CD4-positive, alpha-beta T cell treated with Interleukin-17A for 1 hour (primary cell): Measurements from ENCODE around the gene AQP9.
"Not testable (repeated sequence)": the region's sequence is repeated elsewhere in the genome, so short reads cannot be mapped to it uniquely, and the experiment has no call there.

Experiments used
- DNase-seq: peaks from one replicate; pipeline ENCODE4 v3.0.0-alpha.2; 2020

AQP9 gene, protein sequence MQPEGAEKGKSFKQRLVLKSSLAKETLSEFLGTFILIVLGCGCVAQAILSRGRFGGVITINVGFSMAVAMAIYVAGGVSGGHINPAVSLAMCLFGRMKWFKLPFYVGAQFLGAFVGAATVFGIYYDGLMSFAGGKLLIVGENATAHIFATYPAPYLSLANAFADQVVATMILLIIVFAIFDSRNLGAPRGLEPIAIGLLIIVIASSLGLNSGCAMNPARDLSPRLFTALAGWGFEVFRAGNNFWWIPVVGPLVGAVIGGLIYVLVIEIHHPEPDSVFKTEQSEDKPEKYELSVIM

DNA sequence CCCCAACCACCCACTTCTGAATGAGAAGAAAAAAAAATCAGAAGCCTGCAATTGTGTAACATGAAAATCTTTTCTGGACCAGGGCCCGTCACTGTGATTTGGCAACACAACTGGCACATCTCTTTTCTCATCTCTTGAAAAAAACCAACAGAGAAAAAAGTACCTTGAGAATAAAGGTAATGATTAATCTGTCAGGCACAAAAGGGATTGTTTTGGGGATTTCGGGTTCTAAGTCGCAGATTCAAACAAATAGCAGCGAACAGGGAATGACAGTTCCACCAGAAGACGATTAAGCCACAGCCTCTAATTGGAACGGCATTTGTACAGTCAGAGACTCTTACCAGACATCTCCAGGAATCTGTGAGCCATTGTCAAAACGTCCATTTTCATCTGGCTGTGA lies at the start of gene AQP9:
Gene AQP9 (plus strand): TSS at position 276 of the 400 bp plus-strand sequence. CDS start 185 bp downstream, outside the sequence.
- no peak for DNase-seq

DNA sequence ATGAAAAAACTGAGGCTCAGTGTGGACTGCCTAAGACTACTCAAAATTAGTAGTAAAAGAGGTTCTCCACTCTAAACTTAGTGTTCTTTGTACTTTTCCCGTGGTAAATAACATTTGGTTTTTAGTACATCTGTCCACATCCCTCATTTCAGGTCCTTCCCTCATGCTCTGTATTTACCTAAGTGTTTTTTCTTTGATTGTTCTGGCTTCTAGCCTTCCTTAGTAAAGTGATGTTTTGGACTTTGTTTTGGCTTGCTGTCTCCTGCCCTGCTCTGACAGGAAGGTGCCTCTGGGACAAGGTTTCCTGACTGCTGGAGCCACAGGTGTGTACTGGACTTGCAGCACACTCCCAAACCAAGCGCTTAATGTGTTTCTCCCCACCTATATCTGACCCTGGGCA lies 42.8 kb upstream of the AQP9 start:
- DNase-seq = no peak

DNA sequence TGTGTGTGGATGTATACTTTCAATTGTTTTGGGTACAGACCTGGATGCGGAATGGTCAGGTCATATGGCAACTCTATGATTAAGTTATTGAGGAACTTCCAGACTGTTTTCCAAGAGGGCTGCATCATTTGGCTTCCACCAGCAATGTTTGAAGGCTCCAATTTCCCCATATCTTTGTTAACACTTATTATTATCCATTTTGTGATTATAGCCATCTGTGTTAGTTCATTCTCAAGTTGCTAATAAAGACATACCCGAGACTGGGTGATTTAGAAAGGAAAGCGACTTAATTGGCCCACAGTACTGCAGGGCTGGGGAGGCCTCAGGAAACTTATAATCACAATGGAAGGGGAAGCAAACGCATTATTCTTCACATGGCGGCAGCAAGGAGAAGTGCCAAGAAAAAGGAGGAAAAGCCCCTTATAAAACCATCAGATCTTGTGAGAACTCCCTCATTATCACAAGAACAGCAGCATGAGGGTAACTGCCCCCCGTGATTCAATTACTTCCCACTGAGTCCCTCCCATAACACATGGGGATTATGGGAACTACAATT lies 41.6 kb upstream of the AQP9 start:
- no peak for DNase-seq

DNA sequence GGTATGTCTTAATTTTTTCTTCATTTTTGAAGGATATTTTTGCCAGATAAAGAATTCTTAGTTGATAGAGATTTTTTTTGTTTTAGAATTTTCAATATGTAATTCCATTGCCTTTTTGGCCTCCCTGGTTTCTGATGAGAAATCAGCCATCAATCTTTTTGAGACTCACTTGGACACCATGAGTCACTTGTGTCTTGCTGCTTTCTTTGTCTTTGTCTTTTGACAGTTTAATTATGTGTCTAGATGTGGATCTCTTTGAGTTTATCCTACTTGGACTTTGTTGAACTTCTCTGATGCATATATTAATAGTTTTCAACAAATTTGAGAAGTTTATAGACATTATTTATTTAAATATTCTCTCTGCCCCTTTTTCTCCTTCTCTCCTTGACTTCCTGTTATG lies 34.7 kb upstream of the AQP9 start:
- DNase-seq = no peak

DNA sequence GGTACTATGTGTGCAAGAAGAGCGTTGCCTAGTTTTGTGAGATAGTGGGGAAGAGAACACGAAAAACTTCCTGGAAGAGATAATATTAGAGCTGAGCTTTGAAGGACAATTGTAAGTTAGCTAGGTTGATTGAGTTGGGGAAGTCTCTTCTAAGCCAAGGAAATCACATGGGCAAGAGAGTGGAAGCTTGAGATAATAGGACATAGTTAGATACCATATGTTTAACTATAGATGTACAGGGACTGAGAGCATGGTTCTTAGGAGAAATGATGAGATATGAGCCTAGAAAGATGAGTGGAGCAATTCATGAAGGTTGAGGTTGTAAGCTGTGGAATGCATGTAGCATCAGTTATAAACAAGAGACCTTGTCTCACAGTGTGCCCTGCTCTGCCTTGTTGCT lies 30.1 kb upstream of the AQP9 start:
- DNase-seq = no peak

DNA sequence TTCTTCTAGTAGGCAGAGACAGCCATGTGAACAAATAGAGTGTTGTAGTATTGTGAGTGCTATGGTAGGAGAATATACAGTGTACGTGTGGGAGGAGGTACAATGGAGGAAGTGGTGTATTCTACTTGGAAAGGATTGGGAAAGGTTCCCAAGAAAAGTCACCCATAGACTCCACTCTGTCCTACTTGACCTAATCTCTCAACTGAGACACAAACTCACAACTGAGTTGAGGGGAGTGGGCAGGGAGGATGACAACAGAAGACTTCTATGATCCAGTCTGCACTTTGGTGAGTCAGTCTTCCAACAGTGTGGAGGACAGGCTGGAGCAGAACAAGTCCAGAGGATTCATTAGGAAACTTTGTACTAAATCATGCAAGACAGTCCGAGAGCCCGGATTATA lies 28.8 kb upstream of the AQP9 start:
- DNase-seq = no peak

DNA sequence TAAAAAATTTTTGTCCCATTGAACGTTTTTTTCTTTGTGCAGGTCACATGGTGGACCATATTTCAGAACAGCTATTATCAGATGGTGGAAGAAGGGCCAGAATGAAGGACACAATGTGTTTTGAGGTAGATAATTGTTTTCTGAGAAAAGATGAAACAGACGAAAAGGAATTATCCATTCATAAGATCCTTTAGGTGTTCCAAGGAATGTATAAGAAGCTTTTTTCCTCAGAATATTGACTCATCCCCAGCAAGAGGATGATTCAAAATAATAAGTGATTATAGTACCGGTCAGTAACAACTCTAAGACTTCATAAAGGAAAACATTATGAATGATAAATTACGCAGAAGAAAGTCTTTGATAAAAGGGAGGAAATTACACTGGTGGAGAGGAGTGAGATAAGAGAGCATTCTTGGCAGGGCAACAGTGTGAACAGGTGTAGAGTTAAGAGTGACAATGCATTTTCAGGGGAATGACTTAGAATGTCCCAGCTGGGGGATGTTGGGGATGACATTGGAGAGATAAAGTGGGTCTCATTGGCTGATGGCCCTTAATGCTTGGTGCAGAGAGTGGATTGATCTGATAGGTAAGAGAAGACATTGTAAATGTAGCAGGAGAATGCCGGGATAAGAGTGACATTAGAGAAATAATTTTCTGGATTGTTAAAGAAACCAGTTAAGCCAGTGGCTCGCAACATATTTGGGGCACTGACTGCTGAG lies 27.0 kb upstream of the AQP9 start:
- DNase-seq = no peak

DNA sequence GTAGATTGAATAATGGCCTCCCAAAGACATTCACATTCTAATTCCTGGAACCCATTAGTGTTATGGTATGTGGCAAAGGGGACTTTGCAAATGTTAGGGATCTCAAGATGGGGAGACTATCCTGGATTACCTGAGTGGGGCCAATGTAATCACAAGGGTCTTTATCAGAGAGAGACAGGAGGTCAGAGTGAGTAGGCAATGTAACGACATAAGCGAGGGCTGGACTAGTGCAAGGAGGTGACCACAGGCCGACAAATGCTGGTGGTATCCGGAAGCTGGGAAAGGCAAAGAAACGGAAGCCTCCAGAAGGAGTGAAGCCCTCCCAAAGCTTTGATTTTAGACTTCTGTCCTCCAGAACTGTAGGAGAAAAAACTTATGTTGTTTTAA lies 26.5 kb upstream of the AQP9 start:
- no peak for DNase-seq

DNA sequence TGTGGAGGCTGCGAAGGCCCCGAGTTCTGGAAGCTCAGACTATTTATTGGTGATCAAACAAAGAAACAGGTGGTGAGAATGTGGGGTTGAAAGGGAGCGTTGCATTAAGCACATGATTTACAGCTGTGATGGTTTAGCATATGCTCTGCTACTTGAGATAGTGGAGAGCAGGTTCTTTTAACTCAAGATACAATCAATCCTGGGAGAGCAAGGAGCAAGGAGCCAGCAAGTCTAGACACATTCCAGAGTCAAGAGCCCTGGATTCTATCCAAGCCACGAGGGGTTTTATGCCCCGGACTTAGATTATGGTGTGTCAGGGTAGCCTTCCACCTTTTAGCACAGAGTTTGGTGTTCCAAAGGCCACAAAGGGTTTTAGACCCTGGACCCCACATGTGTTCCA lies 24.8 kb upstream of the AQP9 start:
- not testable (repeated sequence) for DNase-seq

DNA sequence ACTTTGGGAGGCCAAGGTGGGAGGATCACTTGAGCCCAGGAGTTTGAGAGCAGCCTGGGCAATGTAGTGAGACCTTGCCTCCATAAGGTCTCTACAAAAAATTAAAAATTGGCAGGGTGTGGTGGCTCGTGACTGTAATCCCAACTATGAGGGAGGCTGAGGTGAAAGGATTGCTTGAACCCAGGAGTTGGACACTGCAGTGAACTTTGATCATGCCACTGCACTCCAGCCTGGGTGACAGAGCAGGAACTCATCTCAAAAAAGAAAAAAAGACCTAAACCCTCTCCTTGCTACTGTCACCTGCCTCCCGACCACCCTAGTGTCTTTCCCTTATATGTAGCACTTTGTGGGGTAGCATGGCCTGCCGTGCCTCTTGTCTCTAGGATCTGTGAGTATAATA lies 23.8 kb upstream of the AQP9 start:
- DNase-seq = no peak

DNA sequence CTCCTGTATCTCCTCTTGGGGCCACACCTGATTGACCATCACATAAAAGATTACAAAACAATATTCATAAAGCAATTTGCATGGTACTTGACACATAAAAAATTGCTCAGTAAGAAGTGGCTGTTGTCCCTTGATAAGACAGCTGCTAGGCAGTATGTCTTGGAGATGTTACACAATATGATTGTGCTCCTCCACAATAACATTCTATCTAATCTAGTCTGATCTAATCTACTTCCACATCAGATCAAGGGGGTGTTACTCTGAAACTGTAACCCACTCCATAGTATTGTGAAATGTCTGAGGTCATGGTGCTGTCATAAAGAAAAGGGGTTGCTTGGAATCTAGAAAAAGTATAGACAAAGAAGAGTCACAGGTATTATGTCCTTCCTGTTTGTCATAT lies 23.4 kb upstream of the AQP9 start:
- no peak for DNase-seq

DNA sequence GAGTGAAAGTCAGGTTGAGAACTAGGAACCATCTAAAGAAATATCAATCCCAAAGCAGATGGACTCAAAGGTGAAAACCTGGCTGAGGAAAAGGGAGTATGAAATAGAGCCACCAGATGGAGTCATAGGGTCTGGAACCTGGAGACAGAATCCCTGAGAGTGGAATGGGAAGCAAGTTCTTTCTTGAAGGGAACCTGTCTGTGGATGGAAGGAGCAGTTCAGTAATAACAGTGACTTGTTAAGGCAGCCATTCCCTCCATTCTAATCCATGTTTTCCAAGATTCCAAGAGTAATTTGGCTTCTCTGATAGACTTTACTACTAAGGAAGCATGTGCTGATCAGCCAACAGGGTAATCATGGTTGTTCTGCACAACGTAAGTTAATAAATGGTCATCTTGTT lies 22.5 kb upstream of the AQP9 start:
- no peak for DNase-seq

DNA sequence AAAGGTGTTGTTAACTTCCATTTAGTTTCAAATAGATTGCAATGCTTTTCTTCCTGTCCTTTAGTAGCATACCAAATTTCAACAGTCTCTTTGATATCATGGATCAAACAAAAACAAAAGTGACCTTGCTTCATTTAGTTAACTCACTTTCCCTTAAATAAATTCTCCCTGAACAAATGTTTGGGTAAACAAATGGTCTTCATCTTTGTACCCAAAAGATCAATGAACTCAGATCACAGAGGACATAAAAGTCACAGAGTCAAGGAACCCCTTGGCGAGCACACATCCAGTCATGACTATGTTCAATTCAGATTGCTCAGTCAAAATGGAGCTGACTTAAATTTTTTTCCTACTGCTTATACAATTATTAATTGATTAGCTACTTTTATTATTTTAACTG lies 20.6 kb upstream of the AQP9 start:
- no peak for DNase-seq

DNA sequence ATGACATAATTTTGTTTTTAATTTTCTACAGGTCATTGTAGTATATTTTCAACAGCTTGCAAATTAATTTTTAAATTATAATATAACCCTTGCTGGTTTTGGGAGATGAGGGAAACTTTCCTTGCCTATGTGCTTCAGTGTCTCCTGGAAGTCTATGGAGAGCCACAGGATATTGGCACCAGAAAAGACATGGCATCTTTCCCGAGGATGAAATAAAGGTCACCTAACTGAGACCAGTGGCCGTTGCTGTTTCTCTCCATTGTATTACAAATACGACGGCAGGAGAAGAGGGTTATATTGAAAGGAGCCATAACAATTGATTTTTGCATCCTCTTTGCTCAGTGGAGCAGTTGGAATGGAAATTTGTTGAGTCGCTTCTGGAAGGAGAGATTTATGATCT lies 19.9 kb upstream of the AQP9 start:
- no peak for DNase-seq

DNA sequence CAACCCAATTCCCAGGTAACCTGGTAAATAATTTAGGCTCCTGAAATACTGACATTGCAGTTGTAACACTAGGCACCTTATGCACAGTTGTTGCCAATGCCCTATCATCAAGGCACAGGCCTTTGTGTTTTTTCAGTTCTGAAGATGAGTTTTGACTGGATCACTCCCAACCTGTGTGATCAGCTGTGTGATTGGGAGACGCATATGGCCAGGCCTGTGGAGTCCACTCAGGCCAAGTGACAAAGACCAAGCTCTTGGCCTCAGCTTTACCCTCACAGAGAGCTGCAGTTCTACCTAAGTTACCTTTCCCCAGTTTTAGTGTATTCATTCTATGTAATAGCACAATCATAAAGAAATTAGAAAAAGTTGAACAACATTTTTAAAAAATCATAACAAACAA lies 19.2 kb upstream of the AQP9 start:
- no peak for DNase-seq

DNA sequence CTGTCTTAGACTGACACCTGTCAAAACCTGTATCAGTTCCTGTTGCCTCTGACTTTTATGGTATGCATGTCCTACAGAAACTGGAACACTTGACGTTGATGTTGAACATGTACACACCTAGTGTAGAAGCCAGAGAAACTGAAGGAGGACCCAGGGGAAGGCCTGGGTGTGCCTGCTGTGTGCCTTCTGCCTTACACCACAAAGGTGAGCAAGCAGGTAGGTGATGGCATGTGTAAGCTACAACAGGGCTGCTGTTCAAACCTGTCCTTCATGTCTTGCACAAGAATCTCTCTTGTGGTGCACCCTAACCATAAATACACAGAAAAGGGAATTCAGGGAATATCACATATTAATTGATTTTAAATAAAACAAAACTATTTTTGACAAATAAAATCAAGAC lies 13.6 kb upstream of the AQP9 start:
- no peak for DNase-seq

DNA sequence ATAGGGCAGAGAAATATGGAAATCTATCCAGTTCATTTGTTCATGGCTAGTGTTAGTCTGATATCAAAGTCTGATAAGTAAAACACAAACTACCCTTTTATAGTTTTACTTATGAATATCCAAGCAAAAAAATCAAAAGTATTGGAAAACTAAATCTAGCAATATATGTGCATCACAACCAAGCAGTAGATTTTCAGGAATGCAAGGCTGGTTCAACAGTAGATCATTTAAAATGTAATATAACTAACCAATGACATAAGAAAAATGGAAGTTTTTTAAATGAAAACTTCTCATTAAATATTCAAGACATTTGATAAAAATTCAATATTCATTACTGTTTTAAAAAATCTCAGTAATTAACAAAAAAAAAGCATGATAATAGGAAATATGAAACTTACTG lies 12.8 kb upstream of the AQP9 start:
- DNase-seq = no peak

DNA sequence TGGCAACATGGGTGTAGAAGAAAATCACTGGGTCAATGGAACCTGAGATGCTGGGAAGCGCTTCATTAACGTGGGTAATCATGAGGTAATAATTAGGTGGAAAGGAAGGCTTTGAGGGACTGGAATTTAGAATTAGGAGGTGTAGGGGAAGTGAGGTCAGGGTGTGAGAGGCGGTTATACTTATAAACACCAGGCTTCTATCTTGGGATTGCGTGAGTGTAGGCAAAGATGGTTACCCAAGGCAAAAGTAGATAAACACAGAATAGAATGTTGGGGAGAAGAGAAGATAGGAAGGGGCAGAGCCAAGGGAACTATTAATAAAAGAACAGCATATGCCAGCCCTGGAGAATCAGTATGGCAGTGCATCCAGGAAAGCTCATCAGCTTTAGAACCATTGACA lies 3.3 kb upstream of the AQP9 start:
- no peak for DNase-seq

DNA sequence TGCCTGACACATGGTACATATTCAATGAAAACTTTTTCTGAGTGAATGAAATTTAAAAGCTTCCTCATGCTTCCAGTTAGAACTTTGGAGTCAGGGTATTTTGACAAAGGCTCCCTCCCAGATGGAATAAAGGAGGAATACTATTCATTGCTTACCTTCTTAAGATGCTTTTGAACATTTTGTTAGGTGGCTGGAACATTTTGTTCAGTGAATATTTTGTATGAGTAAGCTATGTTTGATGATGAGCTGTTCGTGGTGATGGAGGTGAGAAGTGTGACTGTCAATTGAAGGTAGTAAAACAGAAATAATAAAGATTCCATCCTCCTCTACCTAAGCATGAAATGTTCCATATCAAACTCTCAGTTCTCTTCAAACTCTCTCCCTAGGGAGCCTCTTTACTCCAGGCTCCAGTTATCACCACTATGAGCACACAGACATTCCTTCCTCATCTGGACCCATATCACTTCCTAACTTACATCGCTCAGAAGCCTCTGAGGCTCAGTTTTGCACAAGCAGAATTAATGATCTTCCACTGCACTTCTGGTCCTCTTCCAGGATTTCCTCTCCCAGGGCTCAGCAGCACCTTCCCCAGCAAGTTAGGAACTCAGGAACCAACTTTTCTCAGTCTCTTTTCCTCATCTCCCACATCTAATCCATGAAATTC lies 2.5 kb upstream of the AQP9 start:
- DNase-seq = no peak

DNA sequence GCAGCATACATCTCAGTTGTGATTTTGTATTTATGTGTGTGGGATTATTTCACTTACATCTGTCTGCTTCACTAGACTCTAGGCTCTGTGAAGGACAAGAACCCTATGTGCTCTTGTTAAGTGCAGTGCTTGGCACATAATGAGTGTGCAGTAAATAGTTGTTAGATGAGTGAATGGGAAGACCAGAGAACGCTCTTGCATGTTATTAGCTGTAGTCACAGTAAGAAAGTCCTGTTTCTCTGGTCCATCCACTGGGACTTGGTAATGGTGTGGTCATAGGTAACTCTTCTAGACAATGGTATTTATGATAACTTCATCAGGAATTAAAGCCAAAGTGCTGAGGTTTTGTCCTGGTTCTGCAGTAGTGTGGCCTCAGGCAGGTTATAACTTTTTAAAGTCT lies 1.4 kb upstream of the AQP9 start:
- no peak for DNase-seq

DNA sequence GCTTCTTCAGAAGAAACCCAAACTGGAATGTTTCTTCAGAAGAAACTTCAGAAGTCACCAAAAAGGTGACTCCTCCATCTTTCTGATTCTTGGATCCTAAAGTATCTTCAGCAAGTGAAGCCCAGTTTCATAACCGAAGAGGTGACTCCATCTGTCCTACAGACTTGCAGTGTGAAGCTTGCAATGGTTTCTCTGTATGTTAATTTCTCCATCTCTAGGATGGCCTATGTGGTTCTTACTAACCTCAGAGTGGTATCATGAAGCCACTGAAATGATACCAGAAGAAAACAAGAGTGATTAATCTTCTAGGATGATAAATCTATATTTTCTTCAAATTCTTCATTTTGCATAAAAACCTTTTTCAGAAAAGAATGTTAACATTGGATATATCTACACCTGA lies 495 bp upstream of the AQP9 start:
- DNase-seq = no peak

DNA sequence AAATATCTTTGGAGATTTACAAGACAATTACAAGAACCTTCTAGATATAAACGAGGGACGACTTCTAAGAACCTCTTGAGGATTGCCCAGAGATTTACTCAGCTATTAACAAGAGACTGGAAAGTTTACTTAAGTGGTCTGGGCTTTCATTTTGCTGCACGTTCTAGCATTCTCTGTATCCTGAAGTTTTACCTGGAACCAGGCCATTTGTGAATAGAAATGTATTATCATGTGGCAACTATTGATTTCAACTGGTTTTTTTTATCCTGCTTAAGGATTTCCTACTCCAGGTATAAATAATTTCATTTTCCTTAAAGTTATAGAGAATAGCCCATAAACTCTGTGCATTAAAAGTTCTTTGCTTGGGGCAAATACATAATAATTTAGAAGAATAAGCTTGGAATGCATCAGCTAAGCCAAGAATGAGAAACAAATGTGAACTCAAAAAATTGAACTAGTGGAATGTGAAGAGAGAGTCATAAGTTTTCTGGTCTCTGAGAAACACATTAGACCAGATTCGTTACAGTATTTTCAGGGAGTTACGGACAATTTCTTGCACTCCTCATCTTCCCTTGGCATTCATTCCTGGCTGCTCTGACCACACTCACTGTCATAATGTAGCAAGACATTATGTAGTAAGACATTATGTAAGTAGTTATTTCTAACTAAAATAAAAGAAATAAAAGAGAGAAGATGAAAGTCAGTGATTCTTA lies 1.3 kb downstream of the AQP9 start:
- DNase-seq = no peak

DNA sequence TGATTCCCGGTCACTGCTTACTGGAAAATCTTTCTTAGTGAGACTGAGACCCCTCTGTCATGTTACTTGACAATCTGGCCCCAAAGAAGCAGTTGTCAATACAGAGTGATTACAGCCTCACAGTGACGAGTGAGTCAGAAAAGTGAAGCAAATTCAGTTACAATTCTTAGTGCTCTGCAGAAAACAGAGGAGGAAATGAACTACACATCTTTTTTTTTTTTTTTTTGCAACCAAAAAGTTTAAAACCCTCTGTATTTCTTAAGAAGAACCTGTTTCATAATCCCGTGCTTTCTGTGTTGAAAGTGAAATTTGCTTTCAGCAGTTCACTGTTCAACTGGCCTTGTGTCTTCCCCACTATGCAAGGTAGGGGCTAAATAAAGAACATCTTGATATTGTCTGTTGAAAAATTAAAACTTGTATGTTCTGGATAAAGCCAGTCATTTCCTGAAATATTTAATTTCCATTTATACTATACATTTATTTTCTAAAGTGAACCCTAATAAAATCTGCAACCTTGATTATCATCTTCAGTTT lies 1.9 kb downstream of the AQP9 start:
- DNase-seq = no peak
